A204.1 (cell line): Measurements from ENCODE around the gene PLAC8.
A peak's percentile ranks its signal among the peaks of the same experiment; 100 is the strongest.
"Not testable (repeated sequence)": the region's sequence is repeated elsewhere in the genome, so short reads cannot be mapped to it uniquely, and the experiment has no call there.

Experiments
- FAIRE-seq: peaks from 2 replicates; lab custom pipeline; 2012; peaks lifted over from hg19 to GRCh38; lab: Jason Lieb, UNC

PLAC8 gene

DNA sequence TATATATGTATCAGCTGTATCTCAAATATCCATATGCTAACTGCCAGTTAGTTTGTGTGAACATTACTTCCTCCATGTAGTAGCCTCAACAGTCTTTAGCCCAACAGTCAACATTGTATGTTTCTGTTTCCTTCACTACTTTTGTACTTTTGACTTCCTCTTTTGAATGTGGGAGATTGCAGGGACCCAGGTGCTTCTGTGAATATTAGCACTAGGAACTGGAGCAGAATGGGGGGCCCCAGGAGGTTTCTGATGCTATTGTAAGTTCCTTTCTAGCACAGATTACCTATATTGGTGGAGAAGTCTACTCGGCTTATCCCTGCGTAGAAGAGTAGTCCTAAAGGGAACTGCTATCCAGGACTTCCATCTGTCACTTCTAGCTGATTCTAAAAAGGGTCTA, 2.3 kb downstream of the PLAC8 start:
- no peak for FAIRE-seq

DNA sequence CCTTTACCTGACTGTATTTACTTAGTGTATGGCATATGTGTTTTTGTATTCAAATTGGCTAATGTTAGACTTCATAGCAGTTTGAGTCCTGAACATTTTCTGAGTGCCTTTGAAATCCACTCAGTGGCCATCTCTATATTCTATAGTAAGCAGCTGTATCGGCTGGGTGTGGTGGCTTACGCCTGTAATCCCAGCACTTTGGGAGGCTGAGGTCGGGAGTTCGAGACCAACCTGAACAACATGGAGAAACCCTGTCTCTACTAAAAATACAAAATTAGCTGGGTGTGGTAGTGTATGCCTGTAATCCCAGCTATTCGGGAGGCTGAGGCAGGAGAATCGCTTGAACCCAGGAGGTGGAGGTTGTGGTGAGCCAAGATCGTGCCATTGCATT, 2.8 kb downstream of the PLAC8 start:
- FAIRE-seq = not testable (repeated sequence)

DNA sequence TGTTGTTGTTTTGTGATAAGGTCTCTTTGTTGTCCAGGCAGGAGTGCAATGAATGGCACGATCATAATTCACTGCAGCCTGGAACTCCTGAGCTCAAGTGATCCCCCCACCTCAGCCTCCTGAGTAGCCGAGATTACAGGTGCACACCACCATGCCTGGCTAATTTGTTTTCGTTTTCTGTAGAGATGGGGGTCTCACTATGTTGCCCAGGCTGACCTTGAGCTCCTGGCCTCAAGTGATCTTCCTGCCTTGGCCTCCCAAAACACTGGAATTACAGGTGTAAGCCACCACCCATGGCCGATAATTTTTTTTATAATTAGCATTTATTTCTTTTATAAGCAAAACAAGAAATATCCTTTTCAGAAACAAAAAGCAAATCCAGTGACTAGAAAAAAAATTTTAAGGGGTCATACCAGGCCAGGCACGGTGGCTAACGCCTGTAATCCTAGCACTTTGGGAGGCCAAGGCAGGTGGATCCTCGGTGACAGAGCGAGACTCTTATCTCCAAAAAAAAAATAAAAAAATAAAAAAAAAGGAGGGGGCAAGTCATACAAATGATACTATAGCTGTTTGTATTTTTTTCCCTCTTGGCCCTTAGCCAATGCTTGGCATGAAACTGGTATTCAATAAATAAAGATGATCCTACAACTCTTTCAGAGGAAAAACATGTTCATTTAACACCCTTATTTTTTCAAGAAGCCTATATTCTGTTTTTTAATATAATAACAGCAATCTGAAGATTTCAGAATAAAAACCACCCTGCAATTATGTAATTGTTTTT, 3.4 kb downstream of the PLAC8 start:
- no peak for FAIRE-seq

GRCh38 chr4:83110223-83110945, 4.1 kb downstream of the PLAC8 start:
- no peak for FAIRE-seq

- no peak for FAIRE-seq
Observed at GRCh38 chr4:83109480-83110222, 4.9 kb downstream of the PLAC8 start.

GRCh38 chr4:83108101-83108861, 6.2 kb downstream of the PLAC8 start:
- FAIRE-seq = no peak

GRCh38 chr4:83107631-83108030, 6.9 kb downstream of the PLAC8 start:
- no peak for FAIRE-seq

GRCh38 chr4:83104991-83105390, 9.5 kb downstream of the PLAC8 start:
- no peak for FAIRE-seq

DNA sequence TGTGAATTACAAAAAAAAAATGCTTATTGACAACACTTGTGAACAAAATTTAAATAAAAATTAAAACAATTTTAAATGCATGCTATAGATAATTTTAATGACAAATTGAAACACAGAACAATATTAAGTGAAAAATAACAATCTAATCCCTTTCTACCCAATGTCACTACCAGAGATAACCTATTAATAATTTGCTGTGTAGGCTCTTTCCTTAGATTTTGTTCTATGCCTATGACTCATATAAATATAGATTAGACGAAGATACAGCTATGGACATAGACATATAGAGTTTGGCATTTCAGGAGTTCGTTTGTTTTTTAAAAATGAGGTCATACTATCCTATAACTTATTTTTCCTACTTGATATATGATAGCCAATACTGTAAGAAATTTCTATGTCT, 18.1 kb downstream of the PLAC8 start:
- FAIRE-seq = peak; percentile 25

DNA sequence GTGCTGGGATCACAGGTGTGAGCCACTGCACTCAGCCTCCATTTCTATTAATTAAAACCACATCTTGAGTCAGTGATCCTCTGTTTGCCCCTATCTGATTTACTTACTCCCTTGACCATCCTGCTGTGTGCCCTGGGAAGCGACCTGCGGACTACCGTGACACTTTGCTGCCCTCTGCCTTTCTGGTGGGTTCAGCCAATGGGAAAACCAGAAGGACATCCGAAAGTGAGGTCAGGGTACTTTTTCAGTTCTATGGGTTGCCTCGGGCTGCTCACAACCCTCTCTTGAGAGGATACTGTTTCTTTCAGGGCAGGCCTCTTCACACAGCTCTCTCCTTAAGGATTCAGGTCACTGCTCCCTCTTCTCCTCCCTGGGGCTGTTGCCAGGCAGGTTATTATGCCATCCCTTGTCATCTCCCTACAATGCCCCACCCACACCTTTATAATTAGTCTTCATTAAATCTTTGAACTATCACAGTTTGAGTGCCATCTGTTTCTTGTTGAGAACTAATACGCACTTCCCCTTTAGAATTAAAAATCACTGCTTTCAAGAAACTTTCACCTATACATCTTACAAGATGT, 21.4 kb downstream of the PLAC8 start:
- no peak for FAIRE-seq

GRCh38 chr4:83089410-83090157, 24.9 kb downstream of the PLAC8 start:
- no peak for FAIRE-seq

- FAIRE-seq = not testable (repeated sequence)
Observed at GRCh38 chr4:83084956-83085355, 29.6 kb downstream of the PLAC8 start.

GRCh38 chr4:83083925-83084475, 30.5 kb downstream of the PLAC8 start:
- FAIRE-seq = no peak

- FAIRE-seq = no peak
Observed at GRCh38 chr4:83082777-83083176, 31.8 kb downstream of the PLAC8 start.

DNA sequence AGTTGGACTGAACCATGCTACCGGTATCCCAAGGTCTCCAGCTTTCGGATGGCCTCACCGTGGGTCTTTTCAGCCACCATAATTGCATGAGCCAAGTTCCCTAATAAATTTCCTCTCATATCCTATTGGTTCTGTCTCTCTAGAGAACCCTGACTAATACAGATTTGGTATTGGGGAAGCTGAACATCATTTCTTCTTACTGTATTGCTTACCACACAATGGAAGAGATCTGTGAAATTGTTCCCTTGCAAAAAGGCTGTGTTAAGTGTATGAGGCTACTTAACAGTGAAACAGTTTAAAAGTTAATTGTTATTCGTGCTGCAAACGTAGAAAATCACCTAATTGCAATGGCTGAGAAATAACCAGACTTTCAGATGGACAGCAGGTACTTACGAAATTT, 34.0 kb downstream of the PLAC8 start:
- FAIRE-seq = no peak

DNA sequence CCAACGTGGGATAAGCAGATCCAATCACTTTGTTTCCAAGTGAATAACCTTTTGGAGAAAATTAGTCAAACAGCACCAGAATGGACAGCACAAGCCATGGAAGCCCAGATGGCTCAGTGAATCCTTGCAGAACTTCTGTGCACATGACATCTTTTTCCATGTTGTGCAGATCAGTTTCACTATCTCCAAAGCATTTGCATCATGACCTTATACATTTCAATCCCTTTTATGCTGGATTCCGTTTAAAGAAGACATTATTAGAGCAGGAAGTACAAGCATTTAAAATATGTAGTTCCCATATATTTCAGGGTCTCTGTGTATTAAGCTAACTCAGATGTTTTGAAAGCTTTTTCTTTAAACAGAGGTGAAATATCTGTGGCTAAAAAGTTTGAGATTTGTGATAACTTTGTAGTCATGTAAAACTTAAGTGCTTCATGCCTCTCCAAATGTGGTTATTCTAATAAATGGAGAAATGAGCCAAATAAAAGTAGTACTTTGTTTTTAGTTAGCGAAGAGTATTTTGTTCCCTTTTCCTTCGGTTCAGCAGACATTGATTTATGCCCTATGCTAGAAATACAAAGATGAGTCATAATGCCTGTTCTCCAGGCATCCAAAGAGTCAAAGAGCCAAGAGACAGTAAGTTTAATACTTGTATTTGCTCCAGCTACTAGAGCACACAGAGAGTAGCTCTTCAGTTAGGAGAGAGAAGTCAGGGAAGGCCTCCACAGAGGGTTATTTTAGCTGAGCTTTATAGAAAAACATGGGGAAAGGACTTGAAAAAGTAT, 39.0 kb downstream of the PLAC8 start:
- no peak for FAIRE-seq

DNA sequence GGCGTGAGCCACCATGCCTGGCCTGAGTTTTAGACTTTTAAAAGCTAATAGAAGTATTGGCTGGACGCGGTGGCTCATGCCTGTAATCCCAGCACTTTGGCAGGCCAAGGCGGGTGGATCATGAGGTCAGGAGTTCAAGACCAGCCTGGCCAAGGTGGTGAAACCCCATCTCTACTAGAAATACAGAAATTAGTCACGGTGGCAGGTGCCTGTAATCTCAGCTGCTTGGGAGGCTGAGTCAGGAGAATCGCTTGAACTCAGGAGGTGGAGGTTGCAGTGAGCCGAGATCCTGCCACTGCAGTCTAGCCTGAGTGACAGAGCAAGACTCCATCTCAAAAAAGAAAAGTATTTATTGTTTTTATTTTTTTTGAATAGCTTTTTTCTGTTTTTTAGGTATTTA, 39.7 kb downstream of the PLAC8 start:
- FAIRE-seq = not testable (repeated sequence)

GRCh38 chr4:83074086-83074704, 40.3 kb downstream of the PLAC8 start:
- peak; percentile 97 for FAIRE-seq

GRCh38 chr4:83071116-83071515, 43.4 kb downstream of the PLAC8 start:
- FAIRE-seq = no peak
